ENCODE data around the gene UQCRHL. TPM values are rescaled to one million over a fixed set of nuclear protein-coding genes. Genes with fewer than 3 reads are reported as not detected.
A peak's percentile ranks its signal among the peaks of the same experiment; 100 is the strongest.
"Not testable (repeated sequence)": the region's sequence is repeated elsewhere in the genome, so short reads cannot be mapped to it uniquely, and the experiment has no call there.

Gene UQCRHL
- total and polyA plus RNA-seq, 2 experiments from 2014 or later, result 2.3 to 3.0 TPM

DNA sequence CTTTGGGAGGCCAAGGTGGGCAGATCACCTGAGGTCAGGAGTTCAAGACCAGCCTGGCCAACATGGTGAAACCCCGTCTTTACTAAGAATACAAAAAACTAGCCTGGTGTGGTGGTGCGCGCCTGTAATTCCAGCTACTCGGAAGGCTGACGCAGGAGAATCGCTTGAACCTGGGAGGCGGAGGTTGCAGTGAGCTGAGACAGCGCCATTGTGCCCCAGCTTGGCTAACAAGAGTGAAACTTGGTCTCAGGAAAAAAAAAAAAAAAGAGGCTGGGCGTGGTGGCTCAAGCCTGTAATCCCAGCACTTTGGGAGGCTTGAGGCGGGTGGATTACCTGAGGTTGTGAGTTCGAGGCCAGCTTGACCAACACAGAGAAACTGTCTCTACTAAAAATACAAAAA is 38.6 kb upstream of the UQCRHL start:
- Mint-ChIP-seq H3K27me3 (ENCODE audit: insufficient read depth, low read depth, poor library complexity) (peaks cover 12% of the 10 kb centered on the region), H3K4me1 (peaks cover 16% of the 10 kb centered on the region), H3K4me3 (peak overlapping the region; percentile 84; the same call in 2 of the 3 replicates)
- not testable (repeated sequence) for H4K20me1 ChIP-seq (replicated peaks; ENCODE audit: insufficient read depth); DNase-seq (ENCODE audit: low spot score); H3K9me3 Mint-ChIP-seq; H2AFZ ChIP-seq; H3K27me3 ChIP-seq (ENCODE audit: insufficient read depth); H3K4me1 ChIP-seq (ENCODE audit: insufficient read depth); H3K4me3 ChIP-seq; H3K4me2 ChIP-seq; H3K27ac Mint-ChIP-seq; ATAC-seq; H3K27ac ChIP-seq (ENCODE audit: low read depth); H3K36me3 ChIP-seq (ENCODE audit: insufficient read depth); H3K9me2 ChIP-seq (ENCODE audit: insufficient read depth); H3K36me3 Mint-ChIP-seq (ENCODE audit: low read depth)
- Histone ChIP-seq H3F3A (replicated peaks; ENCODE audit: low read depth) (peaks cover 19% of the 10 kb centered on the region; the same call in 1 of the 2 replicates), H3K79me2 (replicated peaks; ENCODE audit: insufficient read depth) (peaks cover 32% of the 10 kb centered on the region)

DNA sequence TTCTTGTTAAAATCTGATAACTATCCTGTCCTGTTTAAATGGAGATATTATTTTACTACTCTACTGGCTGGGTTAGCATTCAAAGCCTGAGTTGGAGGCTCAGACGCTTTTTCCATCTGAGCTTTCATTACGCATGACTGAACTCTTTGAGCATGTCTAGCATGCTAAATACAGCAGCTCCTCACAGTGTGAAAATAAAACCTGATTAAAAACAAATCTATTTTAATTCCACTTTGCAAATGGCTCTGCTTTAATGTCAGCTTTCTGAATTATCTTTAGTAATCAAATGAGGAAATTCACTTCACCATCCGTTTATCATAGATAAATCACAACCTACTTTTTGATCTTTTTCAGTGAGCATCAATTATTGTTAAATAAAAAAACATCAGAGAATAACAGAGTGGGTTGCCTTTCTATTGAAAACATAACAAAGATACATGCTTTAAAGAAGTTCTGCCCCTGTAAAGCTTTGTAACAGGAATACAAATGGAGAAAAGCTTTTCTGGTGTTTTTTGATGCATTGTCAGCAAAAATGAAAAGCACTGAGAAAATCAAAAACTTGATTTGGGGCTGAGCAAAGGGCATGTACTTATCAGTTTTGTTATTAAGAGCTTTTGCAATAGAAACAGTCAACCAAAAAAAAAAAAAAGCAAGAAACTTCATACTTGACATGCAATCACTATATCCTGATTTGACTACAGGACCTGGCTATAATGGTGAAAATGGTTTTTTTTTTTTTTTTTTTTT is 36.5 kb upstream of the UQCRHL start:
- Mint-ChIP-seq H3K4me1 (peaks cover 5% of the 10 kb centered on the region; the same call in 2 of the 3 replicates), H3K27ac (no peak overlapping the region), H3K4me3 (no peak overlapping the region; the same call in 2 of the 3 replicates), H3K9me3 (no peaks in the 10 kb centered on the region; the same call in 1 of the 3 replicates), H3K27me3 (ENCODE audit: insufficient read depth, low read depth, poor library complexity) (peaks cover 10% of the 10 kb centered on the region), H3K36me3 (ENCODE audit: low read depth) (no peaks in the 10 kb centered on the region)
- no peaks in the 10 kb centered on the region for H3K36me3 ChIP-seq (ENCODE audit: insufficient read depth)
- H3K4me1 ChIP-seq (ENCODE audit: insufficient read depth), result no peaks in the 10 kb centered on the region; the same call in 1 of the 2 replicates
- no peaks in the 10 kb centered on the region for H3K9me2 ChIP-seq (ENCODE audit: insufficient read depth)
- peaks cover 15% of the 10 kb centered on the region; the same call in 1 of the 2 replicates for H3K79me2 ChIP-seq (replicated peaks; ENCODE audit: insufficient read depth)
- H3F3A ChIP-seq (replicated peaks; ENCODE audit: low read depth), result peaks cover 18% of the 10 kb centered on the region; the same call in 1 of the 2 replicates
- no peak for DNase-seq (ENCODE audit: low spot score)
- H4K20me1 ChIP-seq (replicated peaks; ENCODE audit: insufficient read depth), result no peaks in the 10 kb centered on the region
- H3K27ac ChIP-seq (ENCODE audit: low read depth), result no peak overlapping the region
- no peak overlapping the region for H2AFZ ChIP-seq
- H3K4me3 ChIP-seq, result no peak overlapping the region
- peaks cover 6% of the 10 kb centered on the region for H3K27me3 ChIP-seq (ENCODE audit: insufficient read depth)
- H3K4me2 ChIP-seq, result no peak overlapping the region
- no peak for ATAC-seq
- TF ChIP-seq ZNF331 (CRISPR knock-in tag; IDR thresholded peaks at IDR 0.05; ENCODE audit: low read depth) (no peak), EZH2phosphoT487 (IDR thresholded peaks at IDR 0.05; ENCODE audit: unreplicated experiment) (no peak), EZH2 (IDR thresholded peaks at IDR 0.05; ENCODE audit: low read depth, unreplicated experiment) (no peak), STAT1 (IDR thresholded peaks at IDR 0.05; ENCODE audit: unreplicated experiment) (no peak), POLR2AphosphoS5 (IDR thresholded peaks at IDR 0.05; ENCODE audit: low read depth) (no peak), CREB1 (CRISPR knock-in tag; IDR thresholded peaks at IDR 0.05; ENCODE audit: low read depth) (no peak), NANOG (IDR thresholded peaks at IDR 0.05; ENCODE audit: borderline replicate concordance) (no peak), ZNF114 (CRISPR knock-in tag; IDR thresholded peaks at IDR 0.05) (no peak)
- TF ChIP-seq, protein P1, sequence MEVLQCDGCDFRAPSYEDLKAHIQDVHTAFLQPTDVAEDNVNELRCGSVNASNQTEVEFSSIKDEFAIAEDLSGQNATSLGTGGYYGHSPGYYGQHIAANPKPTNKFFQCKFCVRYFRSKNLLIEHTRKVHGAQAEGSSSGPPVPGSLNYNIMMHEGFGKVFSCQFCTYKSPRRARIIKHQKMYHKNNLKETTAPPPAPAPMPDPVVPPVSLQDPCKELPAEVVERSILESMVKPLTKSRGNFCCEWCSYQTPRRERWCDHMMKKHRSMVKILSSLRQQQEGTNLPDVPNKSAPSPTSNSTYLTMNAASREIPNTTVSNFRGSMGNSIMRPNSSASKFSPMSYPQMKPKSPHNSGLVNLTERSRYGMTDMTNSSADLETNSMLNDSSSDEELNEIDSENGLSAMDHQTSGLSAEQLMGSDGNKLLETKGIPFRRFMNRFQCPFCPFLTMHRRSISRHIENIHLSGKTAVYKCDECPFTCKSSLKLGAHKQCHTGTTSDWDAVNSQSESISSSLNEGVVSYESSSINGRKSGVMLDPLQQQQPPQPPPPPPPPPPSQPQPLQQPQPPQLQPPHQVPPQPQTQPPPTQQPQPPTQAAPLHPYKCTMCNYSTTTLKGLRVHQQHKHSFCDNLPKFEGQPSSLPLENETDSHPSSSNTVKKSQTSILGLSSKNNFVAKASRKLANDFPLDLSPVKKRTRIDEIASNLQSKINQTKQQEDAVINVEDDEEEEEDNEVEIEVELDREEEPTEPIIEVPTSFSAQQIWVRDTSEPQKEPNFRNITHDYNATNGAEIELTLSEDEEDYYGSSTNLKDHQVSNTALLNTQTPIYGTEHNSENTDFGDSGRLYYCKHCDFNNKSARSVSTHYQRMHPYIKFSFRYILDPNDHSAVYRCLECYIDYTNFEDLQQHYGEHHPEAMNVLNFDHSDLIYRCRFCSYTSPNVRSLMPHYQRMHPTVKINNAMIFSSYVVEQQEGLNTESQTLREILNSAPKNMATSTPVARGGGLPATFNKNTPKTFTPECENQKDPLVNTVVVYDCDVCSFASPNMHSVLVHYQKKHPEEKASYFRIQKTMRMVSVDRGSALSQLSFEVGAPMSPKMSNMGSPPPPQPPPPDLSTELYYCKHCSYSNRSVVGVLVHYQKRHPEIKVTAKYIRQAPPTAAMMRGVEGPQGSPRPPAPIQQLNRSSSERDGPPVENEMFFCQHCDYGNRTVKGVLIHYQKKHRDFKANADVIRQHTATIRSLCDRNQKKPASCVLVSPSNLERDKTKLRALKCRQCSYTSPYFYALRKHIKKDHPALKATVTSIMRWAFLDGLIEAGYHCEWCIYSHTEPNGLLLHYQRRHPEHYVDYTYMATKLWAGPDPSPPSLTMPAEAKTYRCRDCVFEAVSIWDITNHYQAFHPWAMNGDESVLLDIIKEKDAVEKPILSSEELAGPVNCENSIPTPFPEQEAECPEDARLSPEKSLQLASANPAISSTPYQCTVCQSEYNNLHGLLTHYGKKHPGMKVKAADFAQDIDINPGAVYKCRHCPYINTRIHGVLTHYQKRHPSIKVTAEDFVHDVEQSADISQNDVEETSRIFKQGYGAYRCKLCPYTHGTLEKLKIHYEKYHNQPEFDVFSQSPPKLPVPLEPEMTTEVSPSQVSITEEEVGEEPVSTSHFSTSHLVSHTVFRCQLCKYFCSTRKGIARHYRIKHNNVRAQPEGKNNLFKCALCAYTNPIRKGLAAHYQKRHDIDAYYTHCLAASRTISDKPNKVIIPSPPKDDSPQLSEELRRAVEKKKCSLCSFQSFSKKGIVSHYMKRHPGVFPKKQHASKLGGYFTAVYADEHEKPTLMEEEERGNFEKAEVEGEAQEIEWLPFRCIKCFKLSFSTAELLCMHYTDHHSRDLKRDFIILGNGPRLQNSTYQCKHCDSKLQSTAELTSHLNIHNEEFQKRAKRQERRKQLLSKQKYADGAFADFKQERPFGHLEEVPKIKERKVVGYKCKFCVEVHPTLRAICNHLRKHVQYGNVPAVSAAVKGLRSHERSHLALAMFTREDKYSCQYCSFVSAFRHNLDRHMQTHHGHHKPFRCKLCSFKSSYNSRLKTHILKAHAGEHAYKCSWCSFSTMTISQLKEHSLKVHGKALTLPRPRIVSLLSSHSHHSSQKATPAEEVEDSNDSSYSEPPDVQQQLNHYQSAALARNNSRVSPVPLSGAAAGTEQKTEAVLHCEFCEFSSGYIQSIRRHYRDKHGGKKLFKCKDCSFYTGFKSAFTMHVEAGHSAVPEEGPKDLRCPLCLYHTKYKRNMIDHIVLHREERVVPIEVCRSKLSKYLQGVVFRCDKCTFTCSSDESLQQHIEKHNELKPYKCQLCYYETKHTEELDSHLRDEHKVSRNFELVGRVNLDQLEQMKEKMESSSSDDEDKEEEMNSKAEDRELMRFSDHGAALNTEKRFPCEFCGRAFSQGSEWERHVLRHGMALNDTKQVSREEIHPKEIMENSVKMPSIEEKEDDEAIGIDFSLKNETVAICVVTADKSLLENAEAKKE (CRISPR knock-in tag; IDR thresholded peaks at IDR 0.05), result no peak
- TF ChIP-seq, protein P2, sequence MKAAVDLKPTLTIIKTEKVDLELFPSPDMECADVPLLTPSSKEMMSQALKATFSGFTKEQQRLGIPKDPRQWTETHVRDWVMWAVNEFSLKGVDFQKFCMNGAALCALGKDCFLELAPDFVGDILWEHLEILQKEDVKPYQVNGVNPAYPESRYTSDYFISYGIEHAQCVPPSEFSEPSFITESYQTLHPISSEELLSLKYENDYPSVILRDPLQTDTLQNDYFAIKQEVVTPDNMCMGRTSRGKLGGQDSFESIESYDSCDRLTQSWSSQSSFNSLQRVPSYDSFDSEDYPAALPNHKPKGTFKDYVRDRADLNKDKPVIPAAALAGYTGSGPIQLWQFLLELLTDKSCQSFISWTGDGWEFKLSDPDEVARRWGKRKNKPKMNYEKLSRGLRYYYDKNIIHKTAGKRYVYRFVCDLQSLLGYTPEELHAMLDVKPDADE (IDR thresholded peaks at IDR 0.05), result no peak
- TF ChIP-seq, protein P3, sequence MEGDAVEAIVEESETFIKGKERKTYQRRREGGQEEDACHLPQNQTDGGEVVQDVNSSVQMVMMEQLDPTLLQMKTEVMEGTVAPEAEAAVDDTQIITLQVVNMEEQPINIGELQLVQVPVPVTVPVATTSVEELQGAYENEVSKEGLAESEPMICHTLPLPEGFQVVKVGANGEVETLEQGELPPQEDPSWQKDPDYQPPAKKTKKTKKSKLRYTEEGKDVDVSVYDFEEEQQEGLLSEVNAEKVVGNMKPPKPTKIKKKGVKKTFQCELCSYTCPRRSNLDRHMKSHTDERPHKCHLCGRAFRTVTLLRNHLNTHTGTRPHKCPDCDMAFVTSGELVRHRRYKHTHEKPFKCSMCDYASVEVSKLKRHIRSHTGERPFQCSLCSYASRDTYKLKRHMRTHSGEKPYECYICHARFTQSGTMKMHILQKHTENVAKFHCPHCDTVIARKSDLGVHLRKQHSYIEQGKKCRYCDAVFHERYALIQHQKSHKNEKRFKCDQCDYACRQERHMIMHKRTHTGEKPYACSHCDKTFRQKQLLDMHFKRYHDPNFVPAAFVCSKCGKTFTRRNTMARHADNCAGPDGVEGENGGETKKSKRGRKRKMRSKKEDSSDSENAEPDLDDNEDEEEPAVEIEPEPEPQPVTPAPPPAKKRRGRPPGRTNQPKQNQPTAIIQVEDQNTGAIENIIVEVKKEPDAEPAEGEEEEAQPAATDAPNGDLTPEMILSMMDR (conservative IDR thresholded peaks at IDR 0.05; ENCODE audit: low read depth in 2 of 2), result no peak
